H9 (cell line): ENCODE measurements around the gene RNF227. TPM values are rescaled to one million over a fixed set of nuclear protein-coding genes. Genes with fewer than 3 reads are reported as not detected.
A peak's percentile ranks its signal among the peaks of the same experiment; 100 is the strongest.

Experiments
- DNase-seq: peaks from one replicate; pipeline ENCODE4 v3.0.0-alpha.2; 2017
- H2AFZ ChIP-seq: one replicate; pipeline ENCODE4 v1.6.1; 2013; ENCODE audit warnings: mild to moderate bottlenecking, low read length, control low read depth, moderate library complexity
- H2AK5ac ChIP-seq: 2 replicates; pipeline ENCODE4 v1.6.1; 2013; ENCODE audit warnings: low read length, control low read depth, mixed read lengths; ENCODE audit not compliant: insufficient read length
- H2BK120ac ChIP-seq: one replicate; pipeline ENCODE4 v1.6.1; 2013; ENCODE audit warnings: low read depth, mild to moderate bottlenecking, low read length, control low read depth, inconsistent platforms; ENCODE audit not compliant: poor library complexity, severe bottlenecking
- H2BK12ac ChIP-seq: 2 replicates; pipeline ENCODE4 v1.6.1; 2013; ENCODE audit warnings: low read length, control low read depth, mixed read lengths, low read depth; ENCODE audit not compliant: insufficient read length
- H2BK15ac ChIP-seq: 2 replicates; pipeline ENCODE4 v1.6.1; 2013; ENCODE audit warnings: low read depth, low read length, control low read depth
- H2BK20ac ChIP-seq: one replicate; pipeline ENCODE4 v1.6.1; 2013; ENCODE audit warnings: low read depth, mild to moderate bottlenecking, low read length, control low read depth, inconsistent platforms; ENCODE audit not compliant: poor library complexity, severe bottlenecking
- H2BK5ac ChIP-seq: 2 replicates; pipeline ENCODE4 v1.6.1; 2013; ENCODE audit warnings: low read length, control low read depth, mixed read lengths; ENCODE audit not compliant: insufficient read length
- H3K14ac ChIP-seq: 2 replicates; pipeline ENCODE4 v1.6.1; 2013; ENCODE audit warnings: low read length, control low read depth; ENCODE audit not compliant: insufficient read depth
- H3K18ac ChIP-seq: 2 replicates; pipeline ENCODE4 v1.6.1; 2013; ENCODE audit warnings: low read depth, mild to moderate bottlenecking, mixed read lengths, low read length, control low read depth; ENCODE audit not compliant: insufficient read length
- H3K23ac ChIP-seq: 2 replicates; pipeline ENCODE4 v1.6.1; 2013; ENCODE audit warnings: low read length, control low read depth, mixed read lengths, low read depth; ENCODE audit not compliant: insufficient read length
- H3K23me2 ChIP-seq: 2 replicates; pipeline ENCODE4 v1.6.1; 2013; ENCODE audit warnings: low read depth, mild to moderate bottlenecking, mixed read lengths, low read length, control low read depth; ENCODE audit not compliant: insufficient read length, poor library complexity, severe bottlenecking
- H3K27ac ChIP-seq: 2 replicates; pipeline ENCODE4 v1.5.1; 2013; ENCODE audit warnings: low read length, control low read depth, mixed read lengths, low read depth; ENCODE audit not compliant: insufficient read length
- H3K27me3 ChIP-seq: 2 replicates; pipeline ENCODE4 v1.6.1; 2013; ENCODE audit warnings: low read length, control low read depth, inconsistent platforms; ENCODE audit not compliant: insufficient read depth
- H3K4ac ChIP-seq: 2 replicates; pipeline ENCODE4 v1.6.1; 2013; ENCODE audit warnings: low read depth, mild to moderate bottlenecking, control low read depth, inconsistent platforms, low read length, moderate library complexity
- H3K4me1 ChIP-seq: 2 replicates; pipeline ENCODE4 v1.6.1; 2013; ENCODE audit warnings: low read length, control low read depth, inconsistent platforms; ENCODE audit not compliant: insufficient read depth
- H3K4me2 ChIP-seq: 2 replicates; pipeline ENCODE4 v1.6.1; 2013; ENCODE audit warnings: low read length, control low read depth, mixed read lengths; ENCODE audit not compliant: insufficient read length, insufficient read depth
- H3K56ac ChIP-seq: 2 replicates; pipeline ENCODE4 v1.6.1; 2013; ENCODE audit warnings: low read depth, mild to moderate bottlenecking, mixed read lengths, low read length, control low read depth; ENCODE audit not compliant: insufficient read length
- H3K79me1 ChIP-seq: 2 replicates; pipeline ENCODE4 v1.6.1; 2013; ENCODE audit warnings: low read depth, mild to moderate bottlenecking, moderate library complexity, low read length, control low read depth, inconsistent platforms; ENCODE audit not compliant: insufficient read depth, poor library complexity, severe bottlenecking
- H3K79me2 ChIP-seq: 2 replicates; pipeline ENCODE4 v1.6.1; 2013; ENCODE audit warnings: low read length, control low read depth, inconsistent platforms; ENCODE audit not compliant: insufficient read depth
- H3K9ac ChIP-seq: 2 replicates; pipeline ENCODE4 v1.6.1; 2013; ENCODE audit warnings: low read length, control low read depth, mixed read lengths; ENCODE audit not compliant: insufficient read length; ENCODE audit errors: extremely low read depth
- H3K9me3 ChIP-seq: one replicate; pipeline ENCODE4 v1.6.1; 2013; ENCODE audit warnings: low read depth, low read length, inconsistent platforms; ENCODE audit not compliant: control insufficient read depth
- H3T11ph ChIP-seq: one replicate; pipeline ENCODE4 v1.6.1; 2013; ENCODE audit warnings: mild to moderate bottlenecking, low read length, control low read depth, inconsistent platforms
- H4K20me1 ChIP-seq: one replicate; pipeline ENCODE4 v1.6.1; 2013; ENCODE audit not compliant: control insufficient read depth, insufficient read length, insufficient read depth
- H4K5ac ChIP-seq: 2 replicates; pipeline ENCODE4 v1.6.1; 2013; ENCODE audit warnings: low read depth, mild to moderate bottlenecking, mixed read lengths, low read length, control low read depth; ENCODE audit not compliant: insufficient read length
- H4K8ac ChIP-seq: replicated peaks from 2 replicates; pipeline ENCODE4 v1.6.1; 2013; ENCODE audit warnings: low read length, control low read depth, mixed read lengths, low read depth; ENCODE audit not compliant: insufficient read length
- H4K91ac ChIP-seq: 2 replicates; pipeline ENCODE4 v1.6.1; 2013; ENCODE audit warnings: low read depth, mild to moderate bottlenecking, moderate library complexity, mixed read lengths, low read length, control low read depth; ENCODE audit not compliant: insufficient read length
- H3K27ac Mint-ChIP-seq, 3 experiments: 2 replicates in 2 of 3; 3 replicates in 1 of 3; pipeline ENCODE4 v1.8.0; 2020 to 2021; ENCODE audit warnings: mixed read lengths in 3 of 3, mild to moderate bottlenecking in 1 of 3, moderate library complexity in 1 of 3
- H3K27me3 Mint-ChIP-seq: 2 replicates; pipeline ENCODE4 v1.8.0; 2021; ENCODE audit warnings: low read depth, mild to moderate bottlenecking, moderate library complexity, mixed read lengths
- H3K36me3 Mint-ChIP-seq, 3 experiments: 2 replicates in 2 of 3; 3 replicates in 1 of 3; pipeline ENCODE4 v1.8.0; 2020 to 2021; ENCODE audit warnings: low read depth in 3 of 3, mixed read lengths in 3 of 3; ENCODE audit not compliant: insufficient read depth in 1 of 3
- H3K4me1 Mint-ChIP-seq, 2 experiments: 2 replicates each; pipeline ENCODE4 v1.8.0; 2020; ENCODE audit warnings: mixed read lengths in 2 of 2
- H3K4me3 Mint-ChIP-seq, 2 experiments: 2 replicates in 1 of 2; 3 replicates in 1 of 2; pipeline ENCODE4 v1.8.0; 2020 to 2021; ENCODE audit warnings: mild to moderate bottlenecking in 2 of 2, mixed read lengths in 2 of 2, moderate library complexity in 1 of 2
- H3K9me3 Mint-ChIP-seq, 2 experiments: 2 replicates in 1 of 2; 3 replicates in 1 of 2; pipeline ENCODE4 v1.8.0; 2020; ENCODE audit warnings: mild to moderate bottlenecking in 2 of 2, mixed read lengths in 2 of 2, moderate library complexity in 1 of 2
- CTCF ChIP-seq: fragments of 200-600 bp; sonication (generic); conservative IDR thresholded peaks from 3 replicates; pipeline ENCODE4 v1.8.0; 2021; ENCODE audit warnings: antibody characterized with exemption, mild to moderate bottlenecking
- WGBS: extraction: QIAGEN DNeasy Blood & Tissue Kit; methylation state at CpG from one replicate; pipeline ENCODE4 v1.1.7; 2013; ENCODE audit warnings: missing lambda C conversion rate, low lambda C conversion rate, mixed read lengths; ENCODE audit not compliant: insufficient read length; ENCODE audit errors: extremely low coverage; 5-methylcytosine and 5-hydroxymethylcytosine counted together
- long read RNA-seq: library from polyadenylated mRNA; unstranded; transcript quantifications from one replicate; pipeline ENCODE4 v2.0.0, GENCODE V29; 2020
- total RNA-seq: library from RNA; stranded (reverse); gene quantifications from 2 replicates; pipeline ENCODE4 v1.2.1, GENCODE V29; 2021

RNF227 gene
- 1.9 and 2.5 TPM in 2 replicates for total RNA-seq
- long read RNA-seq, partial matches to known transcripts, result 0 of 9 reads
- long read RNA-seq, other reads (novel, unspliced or antisense), result 5 of 9 reads

- H2BK12ac ChIP-seq, result no peak within 1 kb of the TSS
- peaks cover 17% of the 10 kb centered on the region for H3K27me3 ChIP-seq
- H3K4me2 ChIP-seq, result peak within 1 kb of the TSS; percentile 77
- no peak within 1 kb of the TSS for H3K56ac ChIP-seq
- Mint-ChIP-seq H3K36me3 (peaks cover 0 to 4% (median 3%) of the 10 kb centered on the region in 3 experiments; a peak in 4 of 7 replicates), H3K4me1 (peaks cover 12 to 13% of the 10 kb centered on the region in 2 experiments), H3K27ac (peak within 1 kb of the TSS; percentile 29 to 87 (median 40); a peak in 3 of 7 replicates), H3K9me3 (peaks cover 3 to 4% of the 10 kb centered on the region in 2 experiments; a peak in 3 of 5 replicates), H3K4me3 (peak within 1 kb of the TSS; percentile 75 to 84), H3K27me3 (peaks cover 59% of the 10 kb centered on the region)
- no peaks in the 10 kb centered on the region for H3K9me3 ChIP-seq
- no peak within 1 kb of the TSS for H3K9ac ChIP-seq
- H3T11ph ChIP-seq, result no peak within 1 kb of the TSS
- no peak within 1 kb of the TSS for H2AK5ac ChIP-seq
- DNase-seq, result peak; percentile 95
- H4K5ac ChIP-seq, result no peak within 1 kb of the TSS
- H2AFZ ChIP-seq, result no peak within 1 kb of the TSS
- H3K27ac ChIP-seq, result no peak within 1 kb of the TSS
- H3K4me1 ChIP-seq, result no peaks in the 10 kb centered on the region
- no peaks in the 10 kb centered on the region for H3K79me1 ChIP-seq
- no peak within 1 kb of the TSS for H4K91ac ChIP-seq
- no peaks in the 10 kb centered on the region for H3K79me2 ChIP-seq
- WGBS, result no CpG with 5 or more reads among the region's 100 CpGs
- H4K20me1 ChIP-seq, result no peaks in the 10 kb centered on the region
- peaks cover 8% of the 10 kb centered on the region for H3K23me2 ChIP-seq
- peak within 1 kb of the TSS; percentile 59 for H3K18ac ChIP-seq
- H3K23ac ChIP-seq, result no peak within 1 kb of the TSS
- H2BK20ac ChIP-seq, result no peak within 1 kb of the TSS
- no peak within 1 kb of the TSS for H3K14ac ChIP-seq
- TF ChIP-seq CTCF, result no peak
- H4K8ac ChIP-seq, result no peak within 1 kb of the TSS
- H2BK120ac ChIP-seq, result no peak within 1 kb of the TSS
- H2BK5ac ChIP-seq, result no peak within 1 kb of the TSS
- H2BK15ac ChIP-seq, result no peak within 1 kb of the TSS
- H3K4ac ChIP-seq, result no peak within 1 kb of the TSS
Observed at GRCh38 chr17:7915611-7916384, at the start of gene RNF227. TSS of gene RNF227 (minus strand) at chr17:7916289. CDS start at chr17:7916195, 94 bp downstream.
